GM12873 (cell line): ENCODE data around the gene HELZ.

Experiments used
- CTCF ChIP-seq: IDR thresholded peaks from 2 replicates; pipeline ENCODE4 v1.5.1; 2012; ENCODE audit warnings: low read depth, mild to moderate bottlenecking, moderate library complexity, low read length, control low read depth; ENCODE audit not compliant: insufficient read depth; ENCODE audit errors: missing control alignments

Gene HELZ

GRCh38 chr17:67238991-67239390 is 6.0 kb downstream of the HELZ start:
- no peak for TF ChIP-seq CTCF

- TF ChIP-seq CTCF, result no peak
Observed at GRCh38 chr17:67232441-67232840, 12.6 kb downstream of the HELZ start.

GRCh38 chr17:67229109-67229955 is 15.7 kb downstream of the HELZ start:
- no peak for TF ChIP-seq CTCF

GRCh38 chr17:67227488-67227887 is 17.5 kb downstream of the HELZ start:
- TF ChIP-seq CTCF, result no peak

- no peak for TF ChIP-seq CTCF
Observed at GRCh38 chr17:67225316-67225715, 19.7 kb downstream of the HELZ start.

GRCh38 chr17:67224736-67225135 is 20.3 kb downstream of the HELZ start:
- no peak for TF ChIP-seq CTCF

GRCh38 chr17:67223924-67224323 is 21.1 kb downstream of the HELZ start:
- no peak for TF ChIP-seq CTCF
